Measurements from ENCODE around the gene BRI3. TPM values are rescaled to one million over a fixed set of nuclear protein-coding genes. Genes with fewer than 3 reads are reported as not detected.

The BRI3 gene
- total and polyA plus RNA-seq, 2 of the 8 experiments (the other 6 are each of a cell fraction or from before 2014, with no cell fraction given), result 77.5 to 93.4 TPM

DNA sequence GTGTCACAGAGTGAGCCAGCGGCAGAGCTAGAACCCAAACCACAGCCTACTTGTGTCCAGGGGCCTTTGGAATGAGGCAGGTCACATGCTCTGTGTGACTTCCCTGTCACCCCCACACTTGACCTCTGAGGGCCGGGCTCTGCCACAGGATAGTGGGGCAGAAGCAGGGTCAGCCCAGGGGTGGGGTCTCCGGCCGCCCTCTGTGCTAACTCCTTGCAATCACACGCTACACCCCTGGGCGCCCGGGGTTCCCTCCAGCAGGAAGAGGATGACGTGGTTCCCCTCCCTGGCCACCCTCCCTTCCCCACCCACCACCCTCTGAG lies 49.3 kb upstream of the BRI3 start:
- Histone ChIP-seq H3K36me3 (ENCODE audit: control insufficient read depth in 2 of 4, insufficient read depth in 4 of 4, low read length in 3 of 4) (no peaks in the 10 kb centered on the region), H2BK20ac (ENCODE audit: low read length) (no peak overlapping the region), H3K9me3 (ENCODE audit: insufficient read depth in 2 of 2, low read depth in 1 of 2, low read length in 1 of 2) (no peaks in the 10 kb centered on the region), H3K23ac (ENCODE audit: insufficient read length) (no peak overlapping the region), H3K14ac (ENCODE audit: insufficient read length) (no peak overlapping the region), H3K4me2 (ENCODE audit: insufficient read depth in 1 of 2, low read depth in 2 of 2, low read length in 2 of 2) (no peak overlapping the region), H3K56ac (replicated peaks; ENCODE audit: insufficient read length, low read depth, low read length) (no peak overlapping the region), H2BK120ac (replicated peaks; ENCODE audit: low read depth, low read length) (no peak overlapping the region), H3K4me1 (replicated peaks in 1 of 4; ENCODE audit: control insufficient read depth in 3 of 4, insufficient read depth in 4 of 4, low read length in 3 of 4) (no peaks in the 10 kb centered on the region; a peak in 3 of 7 replicates), H3K18ac (ENCODE audit: extremely low read depth, low read length) (no peak overlapping the region), H4K91ac (replicated peaks; ENCODE audit: insufficient read length, low read length) (no peak overlapping the region), H4K8ac (ENCODE audit: extremely low read depth, insufficient read depth, low read length) (no peak overlapping the region), H4K20me1 (replicated peaks in 1 of 2; ENCODE audit: control insufficient read depth in 1 of 2, insufficient read depth in 2 of 2, low read length in 2 of 2) (peaks cover 2 to 4% of the 10 kb centered on the region in 2 experiments), H3K9ac (replicated peaks in 1 of 4; ENCODE audit: extremely low read depth in 1 of 4, low read depth in 3 of 4, low read length in 3 of 4) (no peak overlapping the region), H3K79me2 (ENCODE audit: control insufficient read depth in 1 of 2, insufficient read depth in 2 of 2, low read length in 2 of 2) (no peaks in the 10 kb centered on the region), H3K23me2 (ENCODE audit: low read depth, low read length) (no peaks in the 10 kb centered on the region), H3K27ac (ENCODE audit: low read depth, low read length) (no peak overlapping the region), H3K79me1 (ENCODE audit: low read depth, low read length) (no peaks in the 10 kb centered on the region), H2AK5ac (ENCODE audit: low read depth, low read length) (no peak overlapping the region), H2BK15ac (ENCODE audit: low read length) (no peak overlapping the region), H2BK12ac (ENCODE audit: low read depth, low read length) (no peak overlapping the region), H2AFZ (ENCODE audit: low read length) (no peak overlapping the region), H2BK5ac (ENCODE audit: low read depth, low read length) (no peak overlapping the region), H3K27me3 (replicated peaks in 1 of 4; ENCODE audit: control insufficient read depth in 3 of 4, extremely low read depth in 1 of 4, insufficient read depth in 3 of 4, low read length in 3 of 4) (no peaks in the 10 kb centered on the region), H4K5ac (ENCODE audit: insufficient read length, low read depth, low read length) (no peak overlapping the region), H3K4ac (replicated peaks; ENCODE audit: insufficient read length, low read depth, low read length) (no peak overlapping the region), H3K4me3 (ENCODE audit: extremely low read depth in 1 of 4, insufficient read depth in 2 of 4, low read depth in 3 of 4, low read length in 4 of 4) (no peak overlapping the region)
- TF ChIP-seq RFX5 (IDR thresholded peaks at IDR 0.05; ENCODE audit: borderline replicate concordance, low read depth, low read length) (no peak), CREB1 (IDR thresholded peaks at IDR 0.05) (no peak), BCL11A (IDR thresholded peaks at IDR 0.05; ENCODE audit: low read depth in 2 of 2, low read length in 2 of 2) (no peak), MAX (IDR thresholded peaks at IDR 0.05) (no peak), JUND (IDR thresholded peaks at IDR 0.05; ENCODE audit: low read length) (no peak), ATF2 (IDR thresholded peaks at IDR 0.05; ENCODE audit: low read length) (no peak), GABPA (IDR thresholded peaks at IDR 0.05; ENCODE audit: borderline replicate concordance, insufficient read depth, low read length) (no peak), E2F6 (IDR thresholded peaks at IDR 0.05) (no peak), JUN (IDR thresholded peaks at IDR 0.05; ENCODE audit: low read depth, low read length) (no peak), POLR2AphosphoS5 (IDR thresholded peaks at IDR 0.05; ENCODE audit: low read depth, low read length) (no peak), MAFK (IDR thresholded peaks at IDR 0.05; ENCODE audit: low read depth, low read length) (no peak), TAF7 (optimal IDR thresholded peaks at IDR 0.05; ENCODE audit: borderline replicate concordance, low read depth, low read length) (no peak)
- FAIRE-seq (no peak), DNase-seq (ENCODE audit: low read depth in 1 of 2, low spot score in 2 of 2) (no peak)
- CTCF ChIA-PET (ENCODE audit: partially characterized antibody), result interaction anchor here (1.1 to 3.1 kb wide), 2 partner anchors 11 to 211 kb away, joined by 4 to 9 read pairs; no protein-coding TSS in a partner anchor
- WGBS, 2 experiments (ENCODE audit: extremely low coverage in 1 of 2, insufficient coverage in 1 of 2, insufficient read length in 1 of 2, insufficient replicate concordance in 2 of 2, low coverage in 1 of 2, low lambda C conversion rate in 2 of 2, missing lambda C conversion rate in 1 of 2), result 86% methylated on average over 5 of the region's 8 CpGs; no CpG with 5 or more reads in 1 of the 2 experiments
- POLR2A ChIA-PET (ENCODE audit: partially characterized antibody), result no interaction called here
